ENCODE results near the gene SLC45A2. TPM values are rescaled to one million over a fixed set of nuclear protein-coding genes. Genes with fewer than 3 reads are reported as not detected.

SLC45A2 gene
- total RNA-seq, 2 experiments from 2014 or later = not detected

DNA sequence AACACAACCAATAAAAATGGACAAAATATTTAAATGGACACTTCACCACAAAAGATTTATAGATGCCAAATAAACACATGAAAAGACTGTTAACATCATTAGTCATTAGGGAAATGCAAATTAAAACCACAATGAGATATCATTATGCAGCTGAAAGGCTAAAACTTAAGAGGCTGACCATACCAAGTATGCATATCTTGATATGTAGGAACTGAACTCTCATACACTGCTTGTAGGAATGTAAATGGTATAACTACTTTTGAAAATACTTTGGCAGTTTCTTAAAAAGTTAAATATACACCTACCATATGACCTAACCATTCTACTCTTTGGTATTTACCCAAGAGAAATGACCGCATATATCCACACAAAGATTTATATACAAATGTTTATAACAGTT is 79.1 kb downstream of the SLC45A2 start:
- no peak for ATAC-seq (ENCODE audit: poor library complexity)
- TF ChIP-seq, protein P1, sequence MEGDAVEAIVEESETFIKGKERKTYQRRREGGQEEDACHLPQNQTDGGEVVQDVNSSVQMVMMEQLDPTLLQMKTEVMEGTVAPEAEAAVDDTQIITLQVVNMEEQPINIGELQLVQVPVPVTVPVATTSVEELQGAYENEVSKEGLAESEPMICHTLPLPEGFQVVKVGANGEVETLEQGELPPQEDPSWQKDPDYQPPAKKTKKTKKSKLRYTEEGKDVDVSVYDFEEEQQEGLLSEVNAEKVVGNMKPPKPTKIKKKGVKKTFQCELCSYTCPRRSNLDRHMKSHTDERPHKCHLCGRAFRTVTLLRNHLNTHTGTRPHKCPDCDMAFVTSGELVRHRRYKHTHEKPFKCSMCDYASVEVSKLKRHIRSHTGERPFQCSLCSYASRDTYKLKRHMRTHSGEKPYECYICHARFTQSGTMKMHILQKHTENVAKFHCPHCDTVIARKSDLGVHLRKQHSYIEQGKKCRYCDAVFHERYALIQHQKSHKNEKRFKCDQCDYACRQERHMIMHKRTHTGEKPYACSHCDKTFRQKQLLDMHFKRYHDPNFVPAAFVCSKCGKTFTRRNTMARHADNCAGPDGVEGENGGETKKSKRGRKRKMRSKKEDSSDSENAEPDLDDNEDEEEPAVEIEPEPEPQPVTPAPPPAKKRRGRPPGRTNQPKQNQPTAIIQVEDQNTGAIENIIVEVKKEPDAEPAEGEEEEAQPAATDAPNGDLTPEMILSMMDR (IDR thresholded peaks at IDR 0.05) = no peak
- H3K4me3 Mint-ChIP-seq = no peak overlapping the region
- H3K27ac Mint-ChIP-seq = no peak overlapping the region
- no peak overlapping the region for H3K27ac ChIP-seq (ENCODE audit: low read depth in 1 of 2, low read length in 2 of 2)
- intact Hi-C loops (cut with DNase I, micrococcal nuclease) = no loop called here
- no peak for DNase-seq
- peaks cover 0 to 7% of the 10 kb centered on the region in 2 experiments for H3K27me3 ChIP-seq (ENCODE audit: control insufficient read depth in 1 of 2, insufficient read depth in 2 of 2, low read length in 2 of 2)
- H3K9me3 ChIP-seq (ENCODE audit: control insufficient read depth in 1 of 2, insufficient read depth in 1 of 2, low read length in 2 of 2) = peaks cover 16 to 22% of the 10 kb centered on the region in 2 experiments
- H3K4me1 Mint-ChIP-seq (ENCODE audit: low read depth) = no peaks in the 10 kb centered on the region
- POLR2A ChIA-PET = no interaction called here
- H3K4me3 ChIP-seq (ENCODE audit: low read length) = no peak overlapping the region
- peaks cover 24% of the 10 kb centered on the region for H3K9me3 Mint-ChIP-seq
- H3K36me3 Mint-ChIP-seq (ENCODE audit: low read depth) = no peaks in the 10 kb centered on the region
- no peaks in the 10 kb centered on the region for H3K36me3 ChIP-seq (ENCODE audit: insufficient read depth, low read length)
- H3K27me3 Mint-ChIP-seq = peaks cover 4% of the 10 kb centered on the region
- no peaks in the 10 kb centered on the region for H3K4me1 ChIP-seq (ENCODE audit: insufficient read depth, low read length)
- CTCF ChIA-PET = no interaction called here

DNA sequence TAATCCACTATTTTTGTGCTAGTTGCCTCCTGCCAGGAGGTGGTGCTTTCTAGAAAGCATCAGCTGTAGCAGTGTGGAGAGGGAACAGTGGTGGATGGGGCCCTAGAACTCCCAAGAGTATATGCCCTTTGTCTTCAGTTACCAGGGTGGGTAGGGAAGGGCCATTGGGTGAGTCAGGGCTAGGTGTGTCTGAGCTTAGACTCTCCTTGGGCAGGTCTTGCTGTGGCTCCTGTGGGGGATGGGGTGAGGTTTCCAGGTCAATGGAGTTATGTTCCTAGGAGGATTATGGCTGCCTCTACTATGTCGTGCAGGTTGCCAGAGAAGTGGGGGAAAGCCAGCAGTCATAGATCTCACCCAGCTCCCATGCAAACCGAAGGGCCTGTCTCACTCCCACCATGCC is 81.4 kb downstream of the SLC45A2 start:
- peaks cover 19% of the 10 kb centered on the region for H3K9me3 Mint-ChIP-seq
- TF ChIP-seq, protein P1 (IDR thresholded peaks at IDR 0.05) = no peak
- no peak overlapping the region for H3K27ac ChIP-seq (ENCODE audit: low read depth in 1 of 2, low read length in 2 of 2)
- peaks cover 16 to 22% of the 10 kb centered on the region in 2 experiments for H3K9me3 ChIP-seq (ENCODE audit: control insufficient read depth in 1 of 2, insufficient read depth in 1 of 2, low read length in 2 of 2)
- ChIA-PET POLR2A (no interaction called here), CTCF (no interaction called here)
- no peaks in the 10 kb centered on the region for H3K36me3 Mint-ChIP-seq (ENCODE audit: low read depth)
- H3K4me1 Mint-ChIP-seq (ENCODE audit: low read depth) = no peaks in the 10 kb centered on the region
- no peaks in the 10 kb centered on the region for H3K27me3 ChIP-seq (ENCODE audit: control insufficient read depth in 1 of 2, insufficient read depth in 2 of 2, low read length in 2 of 2)
- H3K4me3 ChIP-seq (ENCODE audit: low read length) = no peak overlapping the region
- no peaks in the 10 kb centered on the region for H3K36me3 ChIP-seq (ENCODE audit: insufficient read depth, low read length)
- H3K4me1 ChIP-seq (ENCODE audit: insufficient read depth, low read length) = no peaks in the 10 kb centered on the region
- DNase-seq (no peak), ATAC-seq (ENCODE audit: poor library complexity) (no peak)
- intact Hi-C loops (cut with DNase I, micrococcal nuclease) = no loop called here
- no peak overlapping the region for H3K27ac Mint-ChIP-seq
- H3K27me3 Mint-ChIP-seq = peaks cover 5% of the 10 kb centered on the region
- no peak overlapping the region for H3K4me3 Mint-ChIP-seq

DNA sequence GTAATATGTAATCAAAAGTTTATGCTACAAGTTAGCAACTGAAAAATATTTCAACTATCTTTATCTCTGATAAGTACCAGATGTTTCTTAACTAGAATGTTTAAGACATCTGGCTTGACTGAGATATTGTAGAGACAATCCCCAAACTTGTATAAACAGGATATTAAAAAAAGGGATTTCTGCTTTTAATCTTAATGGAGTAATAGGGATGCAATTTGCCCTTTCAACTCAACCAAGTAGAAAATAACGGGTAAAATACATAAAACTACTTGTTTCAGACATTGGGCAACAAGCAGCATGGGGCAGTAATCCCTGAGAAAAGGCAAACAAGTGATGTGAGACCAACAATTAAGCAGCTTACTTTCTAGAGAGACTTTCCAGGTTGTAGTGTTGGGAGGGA is 83.3 kb downstream of the SLC45A2 start:
- no peak overlapping the region for H3K27ac Mint-ChIP-seq
- DNase-seq = no peak
- CTCF ChIA-PET = no interaction called here

More for the DNA sequence above, 83.3 kb downstream of the SLC45A2 start:
- no peak for ATAC-seq (ENCODE audit: poor library complexity)
- Mint-ChIP-seq H3K4me1 (ENCODE audit: low read depth) (no peaks in the 10 kb centered on the region), H3K9me3 (peaks cover 12% of the 10 kb centered on the region), H3K27me3 (peaks cover 20% of the 10 kb centered on the region), H3K4me3 (no peak overlapping the region), H3K36me3 (ENCODE audit: low read depth) (no peaks in the 10 kb centered on the region)
- POLR2A ChIA-PET = no interaction called here
- H3K4me1 ChIP-seq (ENCODE audit: insufficient read depth, low read length) = no peaks in the 10 kb centered on the region
- no peak overlapping the region for H3K4me3 ChIP-seq (ENCODE audit: low read length)
- no peaks in the 10 kb centered on the region for H3K36me3 ChIP-seq (ENCODE audit: insufficient read depth, low read length)
- intact Hi-C loops (cut with DNase I, micrococcal nuclease) = no loop called here
- H3K9me3 ChIP-seq (ENCODE audit: control insufficient read depth in 1 of 2, insufficient read depth in 1 of 2, low read length in 2 of 2) = peaks cover 6 to 16% of the 10 kb centered on the region in 2 experiments
- peaks cover 0 to 7% of the 10 kb centered on the region in 2 experiments for H3K27me3 ChIP-seq (ENCODE audit: control insufficient read depth in 1 of 2, insufficient read depth in 2 of 2, low read length in 2 of 2)
- no peak overlapping the region for H3K27ac ChIP-seq (ENCODE audit: low read depth in 1 of 2, low read length in 2 of 2)
- TF ChIP-seq, protein P1 (IDR thresholded peaks at IDR 0.05) = no peak

Other genes starting within 250 kb of the SLC45A2 start
- under 1 TPM in 1 of 2 experiments, not detected in 1; 0.06 TPM for gene ADAMTS12, start 92.7 kb downstream of the SLC45A2 start, total RNA-seq
- not detected for gene RXFP3, start 48.3 kb downstream of the SLC45A2 start, total RNA-seq
- gene AMACR, start 23.4 kb upstream of the SLC45A2 start, total RNA-seq = 1 to 10 TPM; 1.3 to 1.4 TPM
- gene C1QTNF3, start 58.5 kb upstream of the SLC45A2 start, total RNA-seq = 1 to 10 TPM; 2.9 to 3.2 TPM